Kidney tubule cell (primary cell): ENCODE results near the gene CEP19.

Experiments
- DNase-seq: peaks from one replicate; pipeline ENCODE4 v3.0.0-alpha.2; 2018; ENCODE audit warnings: low spot score

CEP19 gene

DNA sequence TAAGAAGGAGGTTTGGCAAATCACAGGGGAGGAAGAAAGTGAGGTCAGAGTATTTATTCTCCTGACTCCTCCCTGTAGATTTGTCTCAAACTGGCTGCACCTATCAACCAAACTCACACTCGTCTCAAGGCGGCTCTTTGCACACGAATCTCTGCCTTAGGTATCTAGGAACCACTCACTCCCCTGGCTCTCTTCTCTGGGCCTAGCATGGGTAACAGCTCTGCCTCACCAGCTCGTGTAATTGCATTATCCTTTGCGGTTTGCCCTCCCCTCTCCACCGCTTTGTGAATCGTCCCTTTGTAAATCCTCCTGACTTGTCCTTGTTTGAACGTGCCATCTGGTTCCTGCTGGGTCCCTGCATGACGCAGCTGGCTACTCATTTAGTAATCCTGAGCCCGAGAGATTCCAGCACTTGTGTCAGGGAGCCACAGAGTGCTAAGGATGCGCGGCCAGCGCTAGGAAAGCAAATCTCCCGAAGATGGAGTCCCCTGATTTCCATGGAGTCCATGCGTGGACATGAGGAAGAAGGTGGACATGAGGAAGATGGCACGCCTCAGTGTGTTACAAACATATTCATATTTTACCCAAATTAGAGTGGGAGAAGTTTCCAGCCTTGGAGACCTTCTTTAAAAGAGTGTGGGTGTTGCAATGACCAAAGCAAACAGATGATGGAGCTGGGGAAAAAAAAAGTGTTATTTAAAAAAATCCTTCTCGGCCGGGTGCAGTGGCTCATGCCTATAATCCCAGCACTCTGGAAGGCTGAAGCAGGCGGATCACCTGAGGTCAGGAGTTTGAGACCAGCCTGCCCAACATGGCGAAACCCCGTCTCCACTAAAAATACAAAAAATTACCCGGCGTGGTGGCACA is 45.8 kb downstream of the CEP19 start:
- DNase-seq = peak; percentile 61

DNA sequence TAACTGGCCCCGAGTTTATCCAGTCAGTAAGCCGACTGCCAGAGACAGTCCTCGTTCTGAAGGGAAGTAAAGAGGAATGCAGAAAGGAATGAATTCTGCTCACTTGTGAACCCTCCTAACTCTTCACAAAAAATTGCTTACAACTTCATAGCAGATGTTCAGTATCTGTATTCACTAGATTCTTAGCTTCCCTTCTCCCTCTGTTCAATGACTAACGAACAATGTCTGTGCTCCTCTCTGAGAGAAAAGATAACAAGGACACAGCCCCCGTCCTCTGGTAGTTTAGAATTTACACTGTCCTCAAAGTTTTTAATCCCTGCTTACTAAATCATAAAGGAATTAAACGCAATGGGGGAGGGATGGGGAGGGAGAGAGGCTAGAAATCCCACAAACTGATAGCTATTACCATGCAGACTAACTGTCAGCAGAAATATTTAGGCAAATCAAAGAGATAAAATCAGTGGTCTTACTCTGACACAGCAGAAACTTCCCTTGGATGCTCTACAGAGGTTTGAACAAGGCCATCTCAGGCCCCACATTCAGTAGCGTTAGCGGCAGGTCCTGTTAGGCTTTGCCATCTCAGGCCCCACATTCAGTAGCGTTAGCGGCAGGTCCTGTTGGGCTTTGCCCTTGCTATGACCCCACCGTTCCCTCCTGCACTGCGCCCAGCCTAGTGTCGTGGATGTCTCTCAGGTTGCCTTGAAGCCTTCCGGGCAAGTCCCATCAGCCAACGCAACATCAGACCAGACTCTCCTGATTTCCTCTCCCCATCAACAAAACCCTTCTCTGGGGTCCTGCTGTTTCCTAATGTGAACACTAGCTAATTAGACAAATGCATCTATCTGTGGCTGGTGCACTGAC is 49.1 kb downstream of the CEP19 start:
- no peak for DNase-seq

DNA sequence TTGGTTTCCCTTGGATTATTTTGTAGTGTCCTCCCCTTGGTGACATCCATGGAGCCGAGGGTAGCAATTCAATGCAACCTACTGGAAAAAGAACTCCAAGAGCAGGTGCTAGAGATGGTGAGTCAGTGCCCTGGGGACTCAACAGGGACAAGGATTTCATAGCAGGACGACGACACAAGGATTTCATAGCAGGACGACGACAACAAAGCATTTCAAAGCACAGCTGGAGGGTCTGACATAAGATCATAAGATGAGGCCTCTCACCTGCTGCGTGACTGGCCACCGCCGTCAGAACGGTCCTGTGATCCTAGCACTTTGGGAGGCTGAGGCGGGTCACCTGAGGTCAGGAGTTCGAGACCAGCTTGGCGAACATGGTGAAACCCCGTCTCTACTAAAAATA is 50.0 kb downstream of the CEP19 start:
- no peak for DNase-seq

DNA sequence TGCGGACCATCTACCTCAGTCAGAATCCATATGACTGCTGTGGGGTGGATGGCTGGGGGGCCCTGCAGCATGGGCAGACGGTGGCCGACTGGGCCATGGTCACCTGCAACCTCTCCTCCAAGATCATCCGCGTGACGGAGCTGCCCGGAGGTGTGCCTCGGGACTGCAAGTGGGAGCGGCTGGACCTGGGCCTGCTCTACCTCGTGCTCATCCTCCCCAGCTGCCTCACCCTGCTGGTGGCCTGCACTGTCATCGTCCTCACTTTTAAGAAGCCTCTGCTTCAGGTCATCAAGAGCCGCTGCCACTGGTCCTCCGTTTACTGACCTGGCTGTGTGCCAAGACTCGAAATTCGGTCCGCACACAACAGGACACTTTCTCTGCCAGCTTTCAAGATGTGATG is 50.6 kb downstream of the CEP19 start:
- DNase-seq = no peak

DNA sequence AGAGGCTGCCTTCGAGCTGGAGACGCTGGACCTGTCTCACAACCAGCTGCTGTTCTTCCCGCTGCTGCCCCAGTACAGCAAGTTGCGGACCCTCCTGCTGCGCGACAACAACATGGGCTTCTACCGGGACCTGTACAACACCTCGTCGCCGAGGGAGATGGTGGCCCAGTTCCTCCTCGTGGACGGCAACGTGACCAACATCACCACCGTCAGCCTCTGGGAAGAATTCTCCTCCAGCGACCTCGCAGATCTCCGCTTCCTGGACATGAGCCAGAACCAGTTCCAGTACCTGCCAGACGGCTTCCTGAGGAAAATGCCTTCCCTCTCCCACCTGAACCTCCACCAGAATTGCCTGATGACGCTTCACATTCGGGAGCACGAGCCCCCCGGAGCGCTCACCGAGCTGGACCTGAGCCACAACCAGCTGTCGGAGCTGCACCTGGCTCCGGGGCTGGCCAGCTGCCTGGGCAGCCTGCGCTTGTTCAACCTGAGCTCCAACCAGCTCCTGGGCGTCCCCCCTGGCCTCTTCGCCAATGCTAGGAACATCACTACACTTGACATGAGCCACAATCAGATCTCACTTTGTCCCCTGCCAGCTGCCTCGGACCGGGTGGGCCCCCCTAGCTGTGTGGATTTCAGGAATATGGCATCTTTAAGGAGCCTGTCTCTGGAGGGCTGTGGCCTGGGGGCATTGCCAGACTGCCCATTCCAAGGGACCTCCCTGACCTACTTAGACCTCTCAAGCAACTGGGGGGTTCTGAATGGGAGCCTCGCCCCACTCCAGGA is 51.5 kb downstream of the CEP19 start:
- no peak for DNase-seq

DNA sequence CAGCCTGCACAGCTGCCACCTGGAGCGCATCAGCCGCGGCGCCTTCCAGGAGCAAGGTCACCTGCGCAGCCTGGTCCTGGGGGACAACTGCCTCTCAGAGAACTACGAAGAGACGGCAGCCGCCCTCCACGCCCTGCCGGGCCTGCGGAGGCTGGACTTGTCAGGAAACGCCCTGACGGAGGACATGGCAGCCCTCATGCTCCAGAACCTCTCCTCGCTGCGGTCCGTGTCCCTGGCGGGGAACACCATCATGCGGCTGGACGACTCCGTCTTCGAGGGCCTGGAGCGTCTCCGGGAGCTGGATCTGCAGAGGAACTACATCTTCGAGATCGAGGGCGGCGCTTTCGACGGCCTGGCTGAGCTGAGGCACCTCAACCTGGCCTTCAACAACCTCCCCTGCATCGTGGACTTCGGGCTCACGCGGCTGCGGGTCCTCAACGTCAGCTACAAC is 52.1 kb downstream of the CEP19 start:
- no peak for DNase-seq
